CD4-positive, alpha-beta T cell treated with Interferon gamma for 1 hour (primary cell): ENCODE data around the gene GART.

ENCODE experiments used
- DNase-seq: peaks from one replicate; pipeline ENCODE4 v3.0.0-alpha.2; 2020

Gene GART

DNA sequence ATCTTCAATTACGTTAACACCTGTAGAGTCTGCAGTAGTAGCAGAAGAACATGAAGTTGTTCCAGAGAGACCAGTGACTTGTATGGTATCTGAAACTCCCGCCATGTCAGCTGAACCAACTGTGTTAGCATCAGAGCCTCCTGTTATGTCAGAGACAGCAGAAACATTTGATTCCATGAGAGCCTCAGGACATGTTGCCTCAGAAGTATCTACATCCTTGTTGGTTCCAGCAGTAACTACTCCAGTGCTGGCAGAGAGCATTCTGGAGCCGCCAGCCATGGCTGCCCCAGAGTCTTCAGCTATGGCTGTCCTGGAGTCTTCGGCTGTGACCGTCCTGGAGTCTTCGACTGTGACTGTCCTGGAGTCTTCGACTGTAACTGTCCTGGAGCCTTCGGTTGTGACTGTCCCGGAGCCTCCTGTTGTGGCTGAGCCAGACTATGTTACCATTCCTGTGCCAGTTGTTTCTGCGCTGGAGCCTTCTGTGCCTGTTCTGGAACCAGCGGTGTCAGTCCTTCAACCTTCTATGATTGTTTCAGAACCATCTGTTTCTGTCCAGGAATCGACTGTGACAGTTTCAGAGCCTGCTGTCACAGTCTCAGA, 11.2 kb upstream of the GART start:
- DNase-seq: no peak

DNA sequence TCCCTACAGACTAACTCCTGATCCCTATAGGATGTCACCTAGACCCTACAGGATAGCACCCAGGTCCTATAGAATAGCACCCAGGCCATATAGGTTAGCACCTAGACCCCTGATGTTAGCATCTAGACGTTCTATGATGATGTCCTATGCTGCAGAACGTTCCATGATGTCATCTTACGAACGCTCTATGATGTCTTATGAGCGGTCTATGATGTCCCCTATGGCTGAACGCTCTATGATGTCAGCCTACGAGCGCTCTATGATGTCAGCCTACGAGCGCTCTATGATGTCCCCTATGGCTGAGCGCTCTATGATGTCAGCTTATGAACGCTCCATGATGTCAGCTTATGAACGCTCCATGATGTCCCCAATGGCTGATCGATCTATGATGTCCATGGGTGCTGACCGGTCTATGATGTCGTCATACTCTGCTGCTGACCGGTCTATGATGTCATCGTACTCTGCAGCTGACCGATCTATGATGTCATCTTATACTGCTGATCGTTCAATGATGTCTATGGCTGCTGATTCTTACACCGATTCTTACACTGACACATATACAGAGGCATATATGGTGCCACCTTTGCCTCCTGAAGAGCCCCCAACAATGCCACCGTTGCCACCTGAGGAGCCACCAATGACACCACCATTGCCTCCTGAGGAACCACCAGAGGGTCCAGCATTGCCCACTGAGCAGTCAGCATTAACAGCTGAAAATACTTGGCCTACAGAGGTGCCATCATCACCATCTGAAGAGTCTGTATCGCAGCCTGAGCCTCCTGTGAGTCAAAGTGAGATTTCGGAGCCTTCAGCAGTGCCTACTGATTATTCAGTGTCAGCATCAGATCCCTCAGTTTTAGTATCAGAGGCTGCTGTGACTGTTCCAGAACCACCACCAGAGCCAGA, 10.4 kb upstream of the GART start:
- no peak for DNase-seq

DNA sequence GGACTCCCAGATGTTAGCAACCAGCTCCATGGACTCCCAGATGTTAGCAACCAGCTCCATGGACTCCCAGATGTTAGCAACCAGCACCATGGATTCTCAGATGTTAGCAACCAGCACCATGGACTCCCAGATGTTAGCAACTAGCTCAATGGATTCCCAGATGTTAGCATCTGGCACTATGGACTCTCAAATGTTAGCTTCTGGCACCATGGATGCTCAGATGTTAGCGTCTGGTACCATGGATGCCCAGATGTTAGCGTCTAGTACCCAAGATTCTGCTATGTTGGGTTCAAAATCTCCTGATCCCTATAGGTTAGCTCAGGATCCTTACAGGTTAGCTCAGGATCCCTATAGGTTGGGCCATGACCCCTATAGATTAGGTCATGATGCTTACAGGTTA, 9.7 kb upstream of the GART start:
- DNase-seq: no peak

DNA sequence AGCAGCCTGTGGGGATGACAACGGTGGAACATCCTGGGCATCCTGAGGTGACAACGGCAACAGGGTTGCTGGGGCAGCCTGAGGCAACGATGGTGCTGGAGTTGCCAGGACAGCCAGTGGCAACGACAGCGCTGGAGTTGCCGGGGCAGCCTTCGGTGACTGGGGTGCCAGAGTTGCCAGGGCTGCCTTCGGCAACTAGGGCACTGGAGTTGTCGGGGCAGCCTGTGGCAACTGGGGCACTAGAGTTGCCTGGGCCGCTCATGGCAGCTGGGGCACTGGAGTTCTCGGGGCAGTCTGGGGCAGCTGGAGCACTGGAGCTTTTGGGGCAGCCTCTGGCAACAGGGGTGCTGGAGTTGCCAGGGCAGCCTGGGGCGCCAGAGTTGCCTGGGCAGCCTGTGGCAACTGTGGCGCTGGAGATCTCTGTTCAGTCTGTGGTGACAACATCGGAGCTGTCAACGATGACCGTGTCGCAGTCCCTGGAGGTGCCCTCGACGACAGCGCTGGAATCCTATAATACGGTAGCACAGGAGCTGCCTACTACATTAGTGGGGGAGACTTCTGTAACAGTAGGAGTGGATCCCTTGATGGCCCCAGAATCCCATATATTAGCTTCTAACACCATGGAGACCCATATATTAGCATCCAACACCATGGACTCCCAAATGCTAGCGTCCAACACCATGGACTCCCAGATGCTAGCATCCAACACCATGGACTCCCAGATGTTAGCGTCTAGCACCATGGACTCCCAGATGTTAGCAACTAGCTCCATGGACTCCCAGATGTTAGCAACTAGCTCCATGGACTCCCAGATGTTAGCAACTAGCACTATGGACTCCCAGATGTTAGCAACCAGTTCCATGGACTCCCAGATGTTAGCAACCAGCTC, 9.1 kb upstream of the GART start:
- no peak for DNase-seq

DNA sequence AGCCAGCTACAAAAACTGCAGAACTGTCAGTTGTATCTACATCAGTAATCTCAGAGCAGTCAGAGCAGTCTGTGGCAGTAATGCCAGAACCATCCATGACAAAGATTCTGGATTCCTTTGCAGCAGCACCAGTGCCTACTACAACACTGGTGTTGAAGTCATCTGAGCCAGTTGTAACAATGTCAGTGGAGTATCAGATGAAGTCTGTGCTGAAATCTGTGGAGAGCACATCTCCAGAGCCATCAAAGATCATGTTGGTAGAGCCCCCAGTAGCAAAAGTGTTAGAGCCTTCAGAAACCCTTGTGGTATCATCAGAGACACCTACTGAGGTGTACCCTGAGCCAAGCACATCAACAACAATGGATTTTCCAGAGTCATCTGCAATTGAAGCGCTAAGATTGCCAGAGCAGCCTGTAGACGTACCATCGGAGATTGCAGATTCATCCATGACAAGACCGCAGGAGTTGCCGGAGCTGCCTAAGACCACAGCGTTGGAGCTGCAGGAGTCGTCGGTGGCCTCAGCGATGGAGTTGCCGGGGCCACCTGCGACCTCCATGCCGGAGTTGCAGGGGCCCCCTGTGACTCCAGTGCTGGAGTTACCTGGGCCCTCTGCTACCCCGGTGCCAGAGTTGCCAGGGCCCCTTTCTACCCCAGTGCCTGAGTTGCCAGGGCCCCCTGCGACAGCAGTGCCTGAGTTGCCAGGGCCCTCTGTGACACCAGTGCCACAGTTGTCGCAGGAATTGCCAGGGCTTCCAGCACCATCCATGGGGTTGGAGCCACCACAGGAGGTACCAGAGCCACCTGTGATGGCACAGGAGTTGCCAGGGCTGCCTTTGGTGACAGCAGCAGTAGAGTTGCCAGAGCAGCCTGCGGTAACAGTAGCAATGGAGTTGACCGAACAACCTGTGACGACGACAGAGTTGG, 8.2 kb upstream of the GART start:
- no peak for DNase-seq

DNA sequence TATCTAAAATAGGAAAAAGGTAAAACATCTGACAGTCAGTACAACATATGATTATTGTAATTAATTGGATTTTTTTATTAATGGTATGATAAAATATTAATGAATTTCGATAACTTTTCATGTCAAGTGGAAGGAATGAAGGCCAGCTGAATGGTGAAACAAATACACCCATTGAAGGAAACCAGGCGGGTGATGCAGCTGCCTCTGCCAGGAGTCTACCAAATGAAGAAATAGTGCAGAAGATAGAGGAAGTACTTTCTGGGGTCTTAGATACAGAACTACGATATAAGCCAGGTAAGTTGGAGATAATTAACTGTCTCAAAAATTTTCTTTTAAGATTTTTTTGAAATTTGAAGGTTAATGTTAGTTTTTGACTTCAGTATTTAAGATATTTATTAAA, 4.2 kb upstream of the GART start:
- no peak for DNase-seq

DNA sequence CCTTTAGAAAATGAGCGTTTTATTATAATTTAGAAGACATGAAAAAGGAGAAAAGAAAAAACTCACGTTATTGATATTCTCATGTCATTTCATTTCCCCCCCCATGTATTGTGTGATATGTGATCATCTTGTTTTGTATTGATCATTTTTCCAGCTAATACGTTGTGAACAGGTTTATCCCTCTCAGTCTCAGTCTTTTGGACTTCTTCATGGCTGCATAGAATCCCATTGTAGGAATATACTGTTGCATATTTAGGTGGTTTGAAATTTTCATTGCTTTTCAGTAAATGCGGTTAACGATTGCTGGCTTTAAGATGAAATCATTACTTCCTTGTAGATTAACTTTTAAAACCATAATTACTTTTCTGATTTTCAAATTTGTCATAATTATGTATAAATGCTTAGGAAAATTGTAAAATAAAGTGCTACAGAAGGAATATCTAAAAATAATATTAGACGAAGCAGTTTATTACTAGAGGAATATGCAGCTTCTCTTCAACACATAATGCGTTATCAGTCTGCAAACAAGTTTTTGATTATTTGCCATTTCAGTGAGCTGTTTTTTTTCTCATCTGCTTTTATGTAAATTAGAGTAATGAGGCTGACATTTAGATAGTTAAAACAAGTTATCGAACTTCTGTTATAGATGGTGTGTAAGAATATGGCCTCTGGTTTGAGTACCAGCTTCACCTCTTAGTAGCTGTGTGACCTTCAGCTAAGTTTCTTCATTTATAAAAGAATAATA, 2.7 kb upstream of the GART start:
- DNase-seq: no peak

DNA sequence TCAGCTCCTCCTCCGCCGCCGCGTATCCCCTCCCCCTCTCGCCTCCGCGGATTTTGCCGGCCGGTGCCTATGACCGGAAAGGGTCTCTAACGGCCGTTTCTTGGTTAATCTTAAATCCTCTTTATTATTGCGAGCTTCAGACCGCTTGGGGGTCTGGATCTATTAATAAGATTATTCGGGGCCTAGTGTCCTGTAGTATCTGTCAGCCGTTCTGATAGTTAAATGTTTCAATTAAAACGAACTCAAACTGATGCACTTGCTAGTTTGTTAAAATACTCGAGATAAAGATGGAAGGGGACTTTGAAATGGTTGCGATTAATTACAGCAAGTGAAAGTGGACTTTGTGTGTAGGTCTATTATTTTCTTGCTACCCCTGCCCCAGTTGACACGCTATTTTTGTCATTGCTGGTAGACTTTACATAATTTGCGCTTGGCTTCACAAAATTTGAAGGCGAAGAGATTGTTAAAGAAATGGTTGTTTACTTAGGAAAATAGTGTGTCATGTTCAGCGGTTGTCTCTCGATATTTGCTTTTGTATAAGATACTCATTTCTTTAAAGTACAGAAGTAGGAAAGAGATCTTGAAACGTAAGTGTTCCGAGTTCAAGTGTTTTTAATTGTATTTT, 1.7 kb upstream of the GART start:
- DNase-seq: peak; percentile 61

DNA sequence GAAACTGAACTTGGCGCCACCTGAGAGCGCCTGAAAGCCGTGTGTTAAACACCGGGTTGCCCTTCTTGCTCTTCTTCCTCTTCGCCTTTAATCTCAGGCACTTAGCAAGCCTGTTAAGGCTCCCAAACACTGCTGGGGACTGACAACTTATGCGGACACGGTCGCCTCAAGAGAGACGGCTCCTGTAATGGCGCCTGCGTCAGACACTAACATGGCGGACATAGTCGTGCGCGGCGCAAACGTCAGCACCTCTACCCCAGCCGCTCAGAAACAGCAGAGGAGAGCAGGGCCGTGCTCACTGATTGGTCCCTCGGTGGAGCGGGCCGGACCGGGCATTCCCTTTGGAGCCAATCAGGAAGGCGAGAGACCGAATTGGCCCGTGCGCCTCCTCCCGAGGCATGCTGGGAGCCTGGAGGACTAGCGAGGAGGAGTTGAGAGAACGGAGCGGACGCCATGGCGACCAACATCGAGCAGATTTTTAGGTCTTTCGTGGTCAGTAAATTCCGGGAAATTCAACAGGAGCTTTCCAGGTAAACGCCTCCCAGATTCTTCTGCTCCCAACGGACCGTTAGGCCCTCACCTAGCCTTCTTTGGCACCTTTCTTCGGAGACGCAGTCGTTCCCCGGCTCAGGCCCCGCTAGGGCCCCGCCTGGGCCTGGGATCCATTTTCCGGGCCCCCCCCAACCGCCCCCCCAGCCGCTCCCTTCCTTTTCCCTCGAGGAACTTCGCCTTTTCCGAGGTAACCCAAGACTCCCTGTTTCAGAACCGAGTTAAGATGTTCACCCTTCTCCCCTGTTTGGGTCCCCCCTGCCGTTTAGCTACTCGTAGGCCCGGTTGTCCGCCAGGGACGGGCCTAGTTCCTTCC, 955 bp upstream of the GART start, which contains the start of gene SON:
TSS of gene SON (plus strand) at position 399 of the 865 bp plus-strand sequence. CDS start at position 454, 55 bp downstream.
- peak; percentile 98 for DNase-seq

DNA sequence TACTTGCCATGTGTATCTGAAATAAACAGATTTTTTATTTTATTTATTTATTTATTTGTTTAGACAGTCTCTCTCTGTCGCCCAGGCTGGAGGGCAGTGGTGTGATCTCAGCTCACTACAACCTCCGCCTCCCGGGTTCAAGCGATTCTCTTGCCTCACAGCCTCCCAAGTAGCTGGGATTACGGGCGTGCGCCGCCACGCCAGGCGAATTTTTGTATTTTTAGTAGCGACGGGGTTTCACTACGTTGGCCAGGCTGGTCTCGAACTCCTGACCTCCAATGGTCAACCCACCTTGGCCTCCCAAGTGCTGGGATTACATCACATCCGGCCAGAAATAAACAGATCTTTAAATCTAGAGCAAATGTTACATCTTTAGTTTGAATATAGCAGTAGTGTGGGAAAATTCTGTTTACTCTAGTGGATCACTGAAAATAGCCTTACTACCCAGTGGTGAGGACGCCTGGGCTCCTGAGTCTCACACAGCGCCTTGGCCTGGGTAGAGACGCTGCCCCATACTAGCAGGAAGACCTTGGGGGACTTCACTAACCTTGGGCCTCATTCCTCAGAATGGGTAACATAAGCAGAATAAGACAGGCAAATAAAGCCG, 709 bp downstream of the GART start:
- no peak for DNase-seq

DNA sequence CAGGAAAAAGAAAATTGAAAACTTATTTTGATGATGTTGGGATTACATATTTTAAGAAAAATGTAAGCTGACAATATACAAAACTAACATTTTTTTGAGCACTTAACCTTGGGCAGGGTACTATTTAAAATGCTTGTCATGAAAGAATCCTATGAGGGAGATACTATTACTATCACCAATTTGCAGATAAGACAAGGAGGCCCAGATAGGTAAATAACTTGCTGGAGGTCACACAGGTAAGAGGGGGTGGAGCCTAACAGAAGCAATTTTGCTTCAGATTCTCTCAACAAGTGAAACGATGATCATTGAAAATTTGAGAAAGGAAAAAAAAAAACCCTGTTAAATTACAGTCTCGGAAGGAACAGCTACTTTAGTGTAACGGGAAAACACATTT, 1.2 kb downstream of the GART start:
- no peak for DNase-seq

DNA sequence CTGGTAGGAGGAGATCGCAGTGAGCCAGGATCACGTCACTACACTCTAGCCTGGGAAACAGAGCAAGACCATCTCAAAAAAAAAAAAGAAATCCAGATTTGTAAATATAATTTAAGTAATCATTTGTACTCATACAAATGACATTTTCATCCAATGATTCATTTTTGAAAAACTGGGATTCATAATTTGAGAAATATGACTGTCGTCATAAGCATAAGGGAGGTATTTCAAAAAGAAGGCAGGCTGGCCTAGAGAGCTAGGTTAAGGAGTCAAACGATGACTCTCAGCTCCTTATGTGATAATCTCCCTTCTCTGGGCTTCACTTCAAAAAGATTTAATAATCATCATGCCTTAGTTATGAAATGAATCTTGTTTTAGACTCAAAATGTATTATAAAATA, 2.3 kb downstream of the GART start:
- DNase-seq: no peak

DNA sequence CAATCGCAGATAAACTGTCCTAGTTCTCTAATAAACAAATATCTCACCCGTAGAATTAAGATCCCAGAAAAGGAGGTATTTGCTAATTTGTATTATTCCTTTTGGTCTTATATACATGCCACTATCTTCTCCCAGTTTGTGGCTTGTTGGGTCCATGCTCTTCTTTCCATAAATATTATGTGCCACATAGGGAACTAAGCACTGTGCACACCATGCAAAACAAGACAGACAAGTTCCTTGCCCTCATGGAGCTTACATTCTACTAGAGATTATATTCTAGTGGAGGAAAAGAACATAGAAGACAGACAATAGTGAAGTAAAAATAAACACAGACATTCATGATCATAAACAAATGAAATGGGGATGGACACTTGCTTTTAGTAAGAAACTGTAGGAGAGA, 4.7 kb downstream of the GART start:
- no peak for DNase-seq

DNA sequence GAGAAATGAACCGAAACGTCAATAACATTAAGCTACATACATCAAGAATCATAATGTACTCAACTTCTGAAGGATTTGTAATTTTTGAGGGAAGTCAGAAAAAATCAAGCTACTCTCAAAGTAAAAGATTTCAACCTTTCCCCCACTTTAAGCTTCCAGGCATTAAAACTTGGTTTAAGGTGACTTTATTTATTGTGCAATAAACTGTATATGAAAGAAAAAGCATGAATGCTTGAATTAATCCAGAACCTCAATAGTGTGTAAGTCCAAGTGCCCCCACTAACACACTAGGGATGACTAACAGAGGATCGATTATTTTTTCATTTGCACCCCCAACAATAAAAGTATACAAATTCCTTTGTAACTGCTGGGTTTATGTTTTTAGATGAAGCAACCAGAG, 10.9 kb downstream of the GART start:
- no peak for DNase-seq

DNA sequence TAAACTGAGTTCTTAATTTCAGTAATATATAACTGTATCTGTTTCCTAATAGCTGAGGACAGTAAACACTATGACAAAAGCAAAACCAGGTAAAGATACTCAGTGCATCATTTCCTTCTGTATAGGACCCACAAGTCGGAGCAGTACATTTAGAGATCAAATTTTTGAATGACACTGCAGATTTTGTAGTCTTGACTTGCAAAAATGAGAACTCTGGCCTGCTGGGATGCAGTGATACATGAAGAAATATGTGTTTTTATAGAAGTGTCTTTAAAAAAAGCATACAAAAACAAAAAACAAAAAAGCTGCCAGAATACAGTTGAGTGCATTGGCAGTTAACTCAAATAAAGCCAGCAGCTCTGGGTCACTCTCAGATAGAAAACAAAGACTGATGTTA, 19.0 kb downstream of the GART start:
- no peak for DNase-seq

DNA sequence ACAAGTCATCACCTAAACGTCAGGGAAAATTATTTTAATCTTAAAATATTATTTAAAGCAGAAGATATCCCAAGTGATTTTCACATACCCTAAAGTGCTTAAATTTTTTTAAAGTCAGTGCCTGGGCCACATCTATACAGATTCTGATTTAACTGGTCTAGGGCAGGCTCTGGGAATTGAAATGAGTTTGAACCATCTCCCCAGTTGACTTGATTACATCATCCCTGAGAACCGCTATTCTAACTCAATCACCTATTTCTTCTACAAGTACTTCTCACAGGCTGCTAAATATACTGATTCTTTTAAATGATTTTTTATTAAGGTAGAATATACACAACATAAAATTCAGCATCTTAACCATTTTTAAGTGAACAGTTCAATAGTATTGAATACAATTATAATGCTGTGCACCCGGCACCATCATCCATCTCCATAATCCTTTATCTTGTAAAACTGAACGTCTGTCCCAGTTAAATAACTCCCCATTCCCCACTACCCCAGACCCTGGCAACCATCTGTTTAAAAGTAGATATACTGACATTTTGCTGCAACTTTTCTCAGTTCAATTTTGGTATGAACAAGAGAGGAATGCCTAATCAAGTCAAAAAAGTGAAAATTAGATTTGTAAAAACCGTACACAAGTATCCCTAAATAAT, 19.5 kb downstream of the GART start:
- DNase-seq: no peak

DNA sequence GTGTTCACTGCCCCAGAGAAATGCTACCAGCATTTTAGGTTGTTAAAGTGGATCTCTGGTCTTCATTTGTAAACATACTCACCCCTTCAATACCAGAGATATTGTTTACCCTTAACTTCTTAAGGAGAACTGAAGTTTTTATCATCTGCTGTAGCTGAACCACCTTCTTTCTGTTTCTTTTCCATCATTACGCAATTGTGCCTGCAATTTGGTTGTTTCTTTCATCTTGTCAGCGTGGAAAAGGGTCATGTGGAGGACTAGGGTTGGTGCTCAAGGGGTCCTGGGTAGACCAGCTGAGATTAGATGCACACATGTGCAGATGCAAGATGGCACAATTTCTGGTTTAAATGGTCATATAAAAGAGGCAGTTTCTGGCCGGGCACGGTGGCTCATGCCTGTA, 23.0 kb downstream of the GART start:
- DNase-seq: no peak

DNA sequence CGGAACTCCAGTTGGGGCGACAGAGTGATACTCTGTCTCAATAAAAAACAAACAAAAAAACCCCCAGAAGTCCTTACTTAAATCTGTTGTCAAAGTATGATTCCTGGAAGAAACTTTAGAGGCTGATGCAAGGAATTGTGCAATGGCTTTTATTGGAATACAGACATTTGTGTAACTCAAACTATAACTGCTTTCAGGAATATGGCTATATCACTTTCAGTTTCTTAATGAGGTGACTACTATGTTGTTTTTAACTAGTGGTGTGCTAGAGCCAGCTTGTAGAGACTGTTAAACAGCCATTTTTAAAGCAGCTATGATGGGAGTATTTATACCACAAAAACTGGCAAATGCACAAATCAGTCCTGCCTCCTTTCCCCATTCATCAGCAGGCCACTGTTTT, 27.7 kb downstream of the GART start:
- no peak for DNase-seq

DNA sequence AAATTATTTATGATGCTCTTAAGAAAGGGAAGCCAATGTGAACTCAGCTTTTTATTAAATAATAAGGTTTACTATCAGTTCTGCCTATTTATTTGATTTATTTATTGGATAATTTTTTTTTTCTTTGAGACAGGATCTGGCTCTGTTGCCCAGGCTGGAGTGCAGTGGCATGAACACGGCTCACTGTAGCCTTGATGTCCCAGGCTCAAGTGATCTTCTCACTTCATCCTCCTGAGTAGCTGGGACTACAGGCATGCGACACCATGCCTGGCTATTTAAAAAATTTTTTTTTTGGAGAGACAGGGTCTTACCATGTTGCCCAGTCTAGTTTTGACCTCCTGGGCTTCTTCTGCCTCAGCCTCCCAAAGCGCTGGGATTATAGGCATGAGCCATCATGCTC, 29.4 kb downstream of the GART start:
- no peak for DNase-seq
